NCI-H524 treated with DMSO at 0.1 percent for 48 hours (cell line): ENCODE measurements around the gene SPATA3.

Experiments
- DNase-seq: peaks from one replicate; lab custom pipeline; 2025; lab: John Stamatoyannopoulos, UW

The SPATA3 gene

DNA sequence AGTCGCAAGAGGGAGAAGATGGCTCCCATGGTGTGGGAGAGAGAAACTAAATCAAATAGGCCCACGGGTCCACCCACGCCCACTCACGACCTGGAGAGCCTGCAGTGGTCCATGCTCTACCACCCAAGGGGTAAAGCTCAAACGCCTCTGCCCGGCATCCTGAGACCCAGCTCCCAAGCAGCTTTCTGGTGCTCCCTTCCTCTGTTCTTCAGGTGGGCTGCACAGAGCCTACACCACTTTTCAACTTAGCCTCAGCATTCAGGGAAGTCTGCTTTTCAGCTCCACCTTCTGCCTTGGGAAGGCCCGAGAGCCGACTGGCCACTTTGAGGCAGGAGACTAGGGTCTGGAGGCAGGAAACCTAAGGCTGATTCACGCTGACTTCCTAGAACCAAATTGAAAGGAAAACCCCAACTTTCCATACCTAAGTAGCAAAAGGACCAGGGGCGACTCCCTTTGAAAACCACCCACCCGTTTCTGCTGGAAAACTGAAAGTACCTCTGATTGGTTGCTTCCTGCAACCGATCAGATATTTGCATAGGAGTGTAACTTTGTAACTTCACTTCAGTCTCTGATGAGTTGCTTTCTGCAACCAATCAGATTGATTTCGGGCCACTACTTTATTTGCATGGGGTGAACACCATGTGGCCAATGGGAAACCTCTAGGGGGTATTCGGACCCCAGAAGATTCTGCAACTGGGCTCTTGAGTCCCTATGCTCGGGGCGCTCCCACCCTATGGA, 26.8 kb upstream of the SPATA3 start:
- no peak for DNase-seq

DNA sequence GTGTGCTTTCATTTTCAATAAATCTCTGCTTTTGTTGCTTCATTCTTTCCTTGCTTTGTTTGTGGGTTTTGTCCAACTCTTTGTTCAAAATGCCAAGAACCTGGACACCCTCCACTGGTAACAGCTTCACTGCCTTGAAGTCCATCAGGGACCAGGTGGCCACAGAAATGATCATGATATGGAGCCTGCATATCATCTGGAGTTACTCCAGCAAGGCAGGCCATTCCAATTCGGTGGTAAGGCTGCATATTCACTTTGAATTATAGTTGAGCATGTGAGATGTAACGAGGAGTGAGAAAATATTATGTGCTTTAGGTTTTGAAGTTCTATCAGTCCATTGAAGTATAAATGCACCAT, 26.3 kb upstream of the SPATA3 start:
- no peak for DNase-seq

GRCh38 chr2:230972046-230972445, 23.9 kb upstream of the SPATA3 start:
- DNase-seq = no peak

GRCh38 chr2:230974096-230974913, 21.6 kb upstream of the SPATA3 start:
- no peak for DNase-seq

- DNase-seq = no peak
Observed at GRCh38 chr2:230975927-230976326, 20.0 kb upstream of the SPATA3 start.

GRCh38 chr2:230976671-230977171, 19.2 kb upstream of the SPATA3 start:
- no peak for DNase-seq

GRCh38 chr2:230980468-230980867, 15.5 kb upstream of the SPATA3 start:
- no peak for DNase-seq

DNA sequence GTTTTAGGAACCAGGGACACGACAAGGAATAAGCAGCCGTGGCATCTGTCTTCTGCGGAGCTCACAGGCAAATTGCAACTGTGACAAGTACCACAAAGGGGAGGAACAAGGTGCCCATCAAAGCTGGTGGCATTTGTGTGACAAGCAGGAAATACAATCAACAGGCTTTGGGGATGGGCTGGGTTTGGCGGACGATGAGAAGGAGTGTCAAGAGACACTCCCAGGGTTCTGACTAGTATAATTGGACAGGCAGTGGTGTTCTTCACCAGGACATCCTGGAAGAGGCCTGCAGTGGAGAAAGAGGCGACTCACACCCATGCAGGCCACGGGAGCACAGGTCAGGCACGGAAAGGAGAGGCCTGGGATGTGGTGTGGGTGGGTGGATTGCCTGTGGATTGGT, 14.2 kb upstream of the SPATA3 start:
- no peak for DNase-seq

DNA sequence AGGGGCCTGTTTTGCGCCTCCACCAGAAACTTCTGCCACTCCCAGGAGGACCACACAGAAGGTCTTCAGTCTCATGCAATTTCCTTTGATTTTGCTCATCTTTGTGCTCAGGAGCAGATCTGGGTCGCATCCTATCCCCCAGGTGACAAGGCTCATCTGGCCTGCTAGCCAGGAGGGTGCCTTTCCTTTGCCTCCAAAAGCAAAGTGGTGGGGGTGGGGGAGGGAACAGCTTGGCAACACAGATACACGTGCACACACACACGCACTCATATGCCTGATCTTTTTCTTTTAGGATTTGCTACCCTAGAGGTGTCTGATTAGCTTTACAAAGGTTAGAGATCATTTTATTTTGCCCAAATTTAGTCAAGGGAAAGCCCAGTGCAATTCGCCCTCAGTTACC, 13.8 kb upstream of the SPATA3 start:
- no peak for DNase-seq

- no peak for DNase-seq
Observed at GRCh38 chr2:230982528-230982927, 13.4 kb upstream of the SPATA3 start.

DNA sequence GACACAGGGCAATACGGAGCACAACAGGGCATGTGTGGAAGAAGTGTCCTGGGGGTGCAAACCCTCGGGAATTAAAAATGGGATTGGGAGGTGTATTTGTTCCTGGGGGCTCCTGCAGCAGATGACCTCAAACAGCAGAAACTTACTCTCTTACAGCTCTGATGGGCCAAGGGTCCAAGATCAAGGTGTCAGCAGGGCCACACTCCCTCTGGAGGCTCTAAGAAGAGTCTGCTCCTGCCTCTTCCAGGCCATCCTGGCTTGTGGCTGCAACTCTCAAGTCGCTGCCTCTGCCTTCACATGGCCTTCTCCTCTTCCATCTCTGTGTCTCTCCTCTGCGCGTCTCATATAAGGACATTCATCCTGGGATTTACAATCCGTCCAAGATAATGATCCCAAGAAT, 12.4 kb upstream of the SPATA3 start:
- no peak for DNase-seq

- DNase-seq = no peak
Observed at GRCh38 chr2:230984393-230985220, 11.3 kb upstream of the SPATA3 start.

- no peak for DNase-seq
Observed at GRCh38 chr2:230985519-230986231, 10.2 kb upstream of the SPATA3 start.

DNA sequence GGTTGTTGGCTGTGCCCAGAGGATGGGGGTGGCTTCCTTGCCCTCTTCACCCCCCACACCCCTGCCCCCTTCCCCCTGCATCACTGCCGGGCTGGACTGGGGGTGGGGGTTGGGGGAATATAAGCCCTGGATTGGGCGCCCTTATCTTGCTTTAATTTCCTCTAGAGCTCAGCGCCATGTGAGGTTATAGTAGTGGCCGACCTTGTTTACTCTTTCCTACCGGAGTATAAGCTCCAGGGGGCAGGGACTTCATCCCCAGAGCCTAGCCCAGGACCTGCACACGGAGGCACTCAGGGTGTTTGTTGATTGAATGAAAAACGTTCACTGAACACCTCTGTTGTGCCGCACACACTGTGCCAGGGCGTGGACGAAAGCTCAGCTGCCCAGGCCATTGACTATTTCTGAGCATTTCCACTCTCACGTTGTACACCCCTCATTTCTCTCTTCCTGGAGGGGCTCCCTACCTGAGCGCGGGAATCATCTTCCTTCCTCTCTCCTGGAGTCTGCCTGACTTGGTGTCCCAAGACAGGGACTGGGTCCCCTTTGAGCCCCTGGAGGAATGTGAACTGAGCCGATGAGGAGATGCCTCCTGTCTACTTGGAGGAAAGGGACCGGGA, 9.3 kb upstream of the SPATA3 start:
- DNase-seq = no peak

GRCh38 chr2:230987137-230988020, 8.5 kb upstream of the SPATA3 start:
- DNase-seq = no peak

- no peak for DNase-seq
Observed at GRCh38 chr2:230989731-230990130, 6.2 kb upstream of the SPATA3 start.

GRCh38 chr2:230990131-230990898, 5.6 kb upstream of the SPATA3 start:
- DNase-seq = no peak

DNA sequence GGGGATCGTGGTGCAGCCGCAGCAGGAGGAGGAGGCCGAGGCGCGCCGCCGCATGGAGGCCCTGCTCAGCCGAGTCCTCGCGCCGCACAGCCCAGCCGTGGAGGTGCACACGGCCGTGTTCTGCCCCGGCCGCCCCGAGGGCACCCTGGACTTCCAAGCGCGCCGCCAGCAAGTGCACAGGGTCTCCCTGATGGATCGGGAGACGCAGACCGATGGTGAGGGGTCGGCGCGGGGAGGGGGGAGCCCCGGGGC, 5.1 kb upstream of the SPATA3 start:
- DNase-seq = no peak

- no peak for DNase-seq
Observed at GRCh38 chr2:230991598-230991997, 4.3 kb upstream of the SPATA3 start.

- DNase-seq = no peak
Observed at GRCh38 chr2:230996661-230997060, 740 bp downstream of the SPATA3 start.
